Gastroesophageal sphincter (tissue), 3 donors: ENCODE measurements around the gene CGN.

Experiments
- POLR2AphosphoS5 ChIP-seq: sonication (generic); formaldehyde crosslinking; IDR thresholded peaks from one replicate; pipeline ENCODE4 v1.6.1; 2017; ENCODE audit warnings: antibody characterized with exemption
- TF ChIP-seq, protein P1 (sequence below), 4 experiments: fragments of 200-600 bp in 2 of 4; fragments of 450-650 bp in 2 of 4; sonication (generic) in 1 of 4; IDR thresholded peaks; one replicate each; pipeline ENCODE4 v1.5.1; 2017 to 2019; ENCODE audit warnings: antibody characterized with exemption in 4 of 4, mild to moderate bottlenecking in 2 of 4, moderate library complexity in 2 of 4

DNA sequence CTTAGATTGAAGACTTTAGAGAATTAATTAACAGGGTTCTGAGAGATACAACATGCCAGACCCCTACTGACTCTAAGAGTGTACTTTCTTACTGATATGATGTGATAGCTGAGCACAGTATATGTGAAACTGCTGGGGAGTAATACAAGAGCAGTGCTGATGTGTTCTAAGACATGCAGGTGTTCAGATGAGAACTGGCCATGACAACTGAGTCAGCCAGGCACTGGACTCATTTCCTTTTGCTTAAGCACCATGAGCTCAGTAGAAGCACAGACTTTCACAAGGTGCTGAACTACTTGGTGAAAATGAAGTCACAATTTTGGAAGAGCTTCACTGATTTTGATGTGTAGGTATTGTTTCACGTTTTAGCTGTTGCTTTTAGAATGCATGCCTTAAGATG, 36.0 kb upstream of the CGN start:
- TF ChIP-seq POLR2AphosphoS5 = no peak
- TF ChIP-seq, protein P1, sequence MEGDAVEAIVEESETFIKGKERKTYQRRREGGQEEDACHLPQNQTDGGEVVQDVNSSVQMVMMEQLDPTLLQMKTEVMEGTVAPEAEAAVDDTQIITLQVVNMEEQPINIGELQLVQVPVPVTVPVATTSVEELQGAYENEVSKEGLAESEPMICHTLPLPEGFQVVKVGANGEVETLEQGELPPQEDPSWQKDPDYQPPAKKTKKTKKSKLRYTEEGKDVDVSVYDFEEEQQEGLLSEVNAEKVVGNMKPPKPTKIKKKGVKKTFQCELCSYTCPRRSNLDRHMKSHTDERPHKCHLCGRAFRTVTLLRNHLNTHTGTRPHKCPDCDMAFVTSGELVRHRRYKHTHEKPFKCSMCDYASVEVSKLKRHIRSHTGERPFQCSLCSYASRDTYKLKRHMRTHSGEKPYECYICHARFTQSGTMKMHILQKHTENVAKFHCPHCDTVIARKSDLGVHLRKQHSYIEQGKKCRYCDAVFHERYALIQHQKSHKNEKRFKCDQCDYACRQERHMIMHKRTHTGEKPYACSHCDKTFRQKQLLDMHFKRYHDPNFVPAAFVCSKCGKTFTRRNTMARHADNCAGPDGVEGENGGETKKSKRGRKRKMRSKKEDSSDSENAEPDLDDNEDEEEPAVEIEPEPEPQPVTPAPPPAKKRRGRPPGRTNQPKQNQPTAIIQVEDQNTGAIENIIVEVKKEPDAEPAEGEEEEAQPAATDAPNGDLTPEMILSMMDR (IDR thresholded peaks at IDR 0.05) = no peak
